ENCODE data around the gene HOXA2.

- TF ChIP-seq CTCF (IDR thresholded peaks at IDR 0.05) (no peak), POLR2A (IDR thresholded peaks at IDR 0.05) (no peak)
Measured at GRCh38 chr7:27088002-27088922, 14.2 kb downstream of the HOXA2 start.
